HG03432 (cell line): ENCODE measurements around the gene POU2AF2.
A peak's percentile ranks its signal among the peaks of the same experiment; 100 is the strongest.
"Not testable (repeated sequence)": the region's sequence is repeated elsewhere in the genome, so short reads cannot be mapped to it uniquely, and the experiment has no call there.

Source experiments
- ATAC-seq: cut with Tn5 transposase; IDR thresholded peaks from one replicate; pipeline ENCODE4 v1.9.1; 2021; ENCODE audit warnings: mild to moderate bottlenecking, moderate library complexity; ENCODE audit not compliant: unreplicated experiment

POU2AF2 gene

DNA sequence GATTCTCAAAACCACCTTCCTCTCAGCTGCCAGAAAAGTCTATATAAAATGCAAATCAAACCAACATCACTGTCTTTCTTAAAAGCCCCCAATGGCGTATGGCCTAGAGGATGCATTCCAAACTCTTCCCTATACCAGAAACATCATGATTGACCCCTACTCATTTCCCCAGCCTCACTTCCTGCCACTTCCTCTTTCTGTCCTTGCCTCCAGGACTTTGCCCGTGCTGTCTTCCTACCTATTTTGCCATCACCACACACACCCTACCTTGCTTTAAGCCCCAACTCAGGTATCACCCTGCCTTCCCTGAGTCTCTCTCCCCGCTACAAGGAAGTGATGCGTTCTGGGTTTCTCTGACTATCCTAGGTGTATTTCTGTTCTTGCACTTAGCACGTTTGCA is 8.1 kb downstream of the POU2AF2 start:
- ATAC-seq, result no peak

DNA sequence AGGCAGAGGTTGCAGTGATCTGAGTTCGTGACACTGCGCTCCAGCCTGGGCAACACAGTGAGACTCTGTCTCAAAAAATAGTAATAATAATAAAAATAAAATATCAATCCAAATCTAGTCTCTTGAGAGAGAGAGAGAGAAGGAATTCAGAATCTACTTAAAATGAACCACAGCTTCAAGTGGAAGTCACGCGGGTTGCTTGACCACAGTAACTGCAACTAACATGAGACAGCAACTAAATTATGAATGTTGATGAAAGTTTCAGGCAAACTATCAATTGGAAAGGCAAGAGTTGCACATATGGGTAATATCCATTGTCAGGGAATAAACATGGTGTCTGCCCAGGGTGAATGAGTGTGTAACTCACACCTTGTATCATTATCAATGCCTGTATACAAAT is 12.5 kb downstream of the POU2AF2 start:
- ATAC-seq, result no peak

DNA sequence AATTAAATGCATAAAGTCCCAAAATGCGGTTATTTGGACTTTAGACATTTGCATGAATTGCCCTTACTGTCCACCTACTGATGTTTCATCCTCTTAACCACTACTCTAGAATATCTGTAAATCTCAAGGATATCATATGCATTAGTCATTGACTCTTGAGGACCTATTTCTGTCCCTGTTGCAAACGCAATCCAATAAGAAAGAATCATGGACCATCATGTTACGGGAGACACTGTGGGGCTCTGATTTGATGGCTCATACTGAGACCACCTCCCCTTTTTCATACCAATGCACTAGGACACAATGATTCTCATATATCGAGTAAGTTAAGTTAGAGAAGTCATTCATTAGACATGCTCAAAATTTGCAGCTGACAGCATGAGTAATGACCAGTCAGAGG is 14.4 kb downstream of the POU2AF2 start:
- ATAC-seq, result no peak

DNA sequence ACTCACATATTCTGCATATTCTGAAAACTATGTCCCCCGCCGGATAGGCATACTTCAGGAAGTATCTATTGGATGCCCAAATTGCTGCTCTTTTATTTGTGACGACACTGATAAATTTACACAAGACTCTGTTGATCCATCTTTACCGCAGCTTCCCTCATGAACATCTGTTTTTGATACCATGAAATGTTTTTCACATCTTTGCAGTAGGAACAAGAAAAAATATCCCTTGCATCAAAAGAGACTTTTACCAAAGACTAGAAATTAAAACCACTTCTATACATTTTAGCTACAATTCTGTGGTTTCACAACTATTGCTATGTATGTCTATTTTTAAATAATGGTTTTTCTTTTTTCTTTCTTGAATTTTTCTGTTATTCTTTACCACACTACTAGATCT is 15.3 kb downstream of the POU2AF2 start:
- no peak for ATAC-seq

DNA sequence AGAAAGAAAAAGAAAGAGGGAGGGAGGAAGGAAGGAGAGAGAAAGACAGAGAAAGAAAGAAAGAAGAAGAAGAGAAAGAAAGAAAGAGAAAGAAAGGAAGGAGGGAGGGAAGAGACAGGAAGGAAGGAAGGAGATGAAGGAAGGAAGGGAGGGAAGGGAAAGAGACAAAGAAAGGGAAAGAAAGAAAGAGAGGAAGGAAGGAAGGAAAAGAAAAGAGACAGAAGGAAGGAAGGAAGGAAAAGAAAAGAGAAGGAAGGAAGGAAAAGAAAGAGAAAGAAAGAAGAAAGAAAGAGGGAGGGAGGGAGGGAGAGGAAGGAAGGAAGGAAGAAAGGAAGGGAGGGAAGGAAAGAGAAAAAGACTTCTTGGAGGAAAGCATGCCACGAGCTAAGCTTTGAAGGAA is 19.1 kb downstream of the POU2AF2 start:
- ATAC-seq, result no peak

DNA sequence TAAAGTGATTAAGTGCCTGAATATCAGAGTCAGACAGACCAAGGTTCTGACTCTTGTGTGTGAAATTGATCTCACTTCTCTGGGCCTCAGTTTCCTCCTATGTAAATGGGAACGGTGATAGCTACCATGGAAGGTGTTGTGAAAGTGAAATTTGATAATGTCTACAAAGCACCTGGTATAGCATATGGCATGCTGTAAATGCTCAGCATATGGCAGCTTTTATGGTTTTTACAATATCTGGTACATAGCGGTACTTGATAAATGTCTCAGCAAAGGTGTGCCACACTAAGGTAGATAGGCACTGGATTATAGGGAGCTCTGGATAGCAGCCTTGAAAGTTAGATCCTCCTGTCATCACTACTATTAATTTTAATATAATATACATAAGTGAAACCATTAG is 19.9 kb downstream of the POU2AF2 start:
- ATAC-seq, result no peak

DNA sequence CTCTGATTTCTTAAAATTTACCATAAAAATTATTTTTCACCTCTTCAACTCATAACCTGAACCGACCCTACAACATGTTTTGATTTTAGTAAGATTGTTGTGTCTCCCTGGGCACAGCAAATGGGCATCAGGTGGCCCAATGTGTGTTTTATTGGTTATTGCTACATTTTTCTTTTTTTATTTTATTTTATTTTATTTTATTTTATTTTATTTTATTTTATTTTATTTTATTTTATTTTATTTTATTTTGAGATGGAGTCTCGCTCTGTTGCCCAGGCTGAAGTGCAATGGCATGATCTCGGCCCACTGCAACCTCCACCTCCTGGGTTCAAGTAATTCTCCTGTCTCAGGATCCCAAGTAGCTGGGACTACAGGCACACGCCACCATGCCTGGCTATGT is 22.8 kb downstream of the POU2AF2 start:
- not testable (repeated sequence) for ATAC-seq

- no peak for ATAC-seq
Observed at GRCh38 chr11:111269146-111269868, 23.8 kb downstream of the POU2AF2 start.

GRCh38 chr11:111272420-111272819 is 26.9 kb downstream of the POU2AF2 start:
- ATAC-seq, result no peak

DNA sequence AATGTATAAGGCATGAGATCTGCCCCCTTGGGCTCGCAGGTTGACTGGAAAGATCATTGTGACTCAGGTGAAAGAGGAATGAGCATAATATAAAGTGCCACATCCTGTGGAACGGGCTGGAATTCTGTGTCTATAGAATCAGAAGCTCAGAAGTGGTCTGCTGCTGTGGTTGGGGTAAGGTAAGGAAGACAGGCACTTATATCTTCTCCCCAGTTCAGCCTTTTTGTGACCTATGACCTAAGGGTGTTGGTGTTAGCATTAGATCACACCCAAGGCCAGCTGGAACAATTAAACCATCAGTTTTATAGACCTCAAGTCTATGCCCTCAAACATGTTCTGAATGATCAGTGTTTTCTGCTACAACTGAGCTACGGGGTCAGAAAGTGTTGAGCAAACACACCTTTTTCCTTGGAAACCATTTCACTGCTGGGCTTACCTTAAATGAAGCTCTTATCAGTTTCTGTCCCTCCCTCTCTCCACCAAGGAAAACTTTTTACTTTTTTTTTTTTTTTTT is 37.1 kb downstream of the POU2AF2 start:
- ATAC-seq, result no peak

GRCh38 chr11:111283945-111284481 is 38.5 kb downstream of the POU2AF2 start:
- ATAC-seq, result no peak

DNA sequence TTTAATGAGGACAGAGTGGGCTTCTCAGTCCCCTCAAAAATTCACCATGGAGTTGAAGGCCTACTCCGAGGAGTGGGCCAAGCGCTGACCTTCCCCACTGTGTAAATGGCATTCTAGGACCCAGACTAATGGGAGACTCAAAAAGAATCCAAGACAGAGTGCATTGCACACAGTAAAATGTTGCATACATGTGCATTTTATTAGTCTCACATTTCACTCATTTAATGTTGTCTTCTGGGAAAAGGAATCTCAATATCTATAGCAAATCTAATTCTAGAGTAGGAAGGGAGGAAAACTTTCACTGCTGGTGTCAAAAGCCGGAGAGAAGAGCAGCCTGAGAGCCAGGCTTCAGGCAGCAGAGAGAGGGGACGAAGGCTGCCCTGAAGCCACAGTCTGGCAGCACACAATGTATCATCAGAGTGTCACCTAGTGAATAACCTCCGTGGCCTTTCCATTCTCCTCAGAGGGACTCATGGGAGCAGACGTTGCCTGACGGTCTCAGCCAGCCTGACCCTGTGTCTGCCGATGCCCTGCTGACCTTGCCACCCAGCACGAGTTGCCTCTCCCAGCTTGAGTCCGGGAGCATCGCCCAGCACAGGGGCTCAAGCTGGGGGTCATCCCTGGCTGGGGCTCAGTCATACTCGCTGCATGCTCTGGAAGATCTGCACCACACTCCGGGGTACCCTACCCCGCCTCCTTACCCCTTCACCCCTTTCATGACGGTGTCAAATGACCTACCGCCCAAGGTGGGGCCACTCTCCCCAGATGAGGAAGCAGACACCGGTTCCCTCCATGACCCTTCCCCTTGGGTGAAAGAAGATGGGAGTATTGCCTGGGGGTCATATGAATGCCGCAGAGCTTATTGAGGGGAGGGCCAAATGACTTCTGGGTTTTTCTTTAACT is 39.9 kb downstream of the POU2AF2 start:
- ATAC-seq, result no peak

GRCh38 chr11:111291764-111292163 is 46.2 kb downstream of the POU2AF2 start:
- ATAC-seq, result no peak

GRCh38 chr11:111292408-111292807 is 46.9 kb downstream of the POU2AF2 start:
- not testable (repeated sequence) for ATAC-seq

DNA sequence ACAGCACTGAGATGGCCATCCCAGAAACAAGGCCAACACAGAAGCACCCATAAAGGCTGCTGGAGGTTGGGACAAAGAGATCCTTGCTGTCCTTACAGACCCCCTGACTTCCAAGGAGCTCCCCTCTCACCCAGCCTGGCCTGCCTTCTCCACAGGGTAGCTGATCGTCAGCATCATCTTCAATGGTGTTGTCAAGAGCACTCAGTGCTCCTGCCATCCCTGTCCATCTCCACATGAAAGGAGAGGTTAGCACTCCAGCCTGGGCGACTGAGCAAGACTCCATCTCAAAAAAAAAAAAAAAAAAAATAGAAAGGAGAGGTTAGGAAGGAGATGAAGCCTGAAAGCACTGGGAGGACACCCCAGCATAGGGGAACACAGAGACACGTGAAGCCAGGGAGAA is 50.7 kb downstream of the POU2AF2 start:
- no peak for ATAC-seq

- ATAC-seq, result no peak
Observed at GRCh38 chr11:111297696-111298095, 52.2 kb downstream of the POU2AF2 start.

- peak; percentile 31 for ATAC-seq
Observed at GRCh38 chr11:111298413-111299100, 53.0 kb downstream of the POU2AF2 start, which contains the start of gene POU2AF3. Gene POU2AF3 (plus strand): TSS chr11:111298546. CDS start chr11:111298582, 36 bp downstream.

DNA sequence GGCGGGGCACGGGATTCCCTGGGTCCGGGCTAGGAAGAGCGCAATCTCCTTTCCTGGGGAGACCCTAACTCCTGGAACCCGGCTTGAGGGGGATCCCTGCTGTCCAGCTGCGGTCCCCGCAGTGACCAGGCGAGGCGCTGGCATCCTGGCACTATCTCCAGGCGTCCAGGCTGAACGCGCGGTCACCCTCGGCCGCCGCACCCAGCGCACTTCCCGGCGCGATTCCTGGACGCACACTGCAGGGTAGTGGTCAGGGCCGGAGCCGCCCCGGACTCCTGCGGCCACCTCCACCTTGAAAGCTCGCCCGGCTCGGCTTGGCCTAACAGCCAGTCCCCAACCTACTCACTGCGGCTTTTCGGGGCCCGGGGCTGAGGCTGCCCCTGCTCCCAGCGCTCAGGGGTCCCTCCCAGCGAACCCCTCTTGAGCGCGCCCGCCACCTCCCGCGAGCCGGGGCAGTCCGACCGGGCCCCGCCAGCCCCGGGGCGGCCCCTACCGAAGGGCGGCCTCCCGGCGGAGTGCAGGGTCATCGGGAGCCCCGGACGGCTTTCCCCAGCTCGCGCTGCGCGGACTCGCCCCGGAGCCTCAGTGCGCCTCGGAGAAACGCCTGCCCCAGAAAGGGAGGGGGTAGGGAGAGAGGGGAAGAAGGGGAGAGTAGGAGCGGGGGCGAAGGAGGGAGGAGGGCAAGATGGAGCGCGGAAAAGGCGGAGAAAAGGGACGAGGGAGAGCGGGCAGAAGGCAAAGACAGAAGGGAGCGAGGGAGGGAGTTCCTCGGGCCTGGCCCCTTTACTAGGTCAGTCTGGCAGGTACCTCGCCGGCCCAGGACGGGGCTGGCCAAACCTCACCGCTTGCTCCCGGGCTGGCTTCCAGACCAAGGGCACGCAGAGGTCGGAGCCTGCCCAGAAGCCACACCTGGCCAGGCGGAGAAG is 53.8 kb downstream of the POU2AF2 start:
- ATAC-seq, result peak; percentile 74

DNA sequence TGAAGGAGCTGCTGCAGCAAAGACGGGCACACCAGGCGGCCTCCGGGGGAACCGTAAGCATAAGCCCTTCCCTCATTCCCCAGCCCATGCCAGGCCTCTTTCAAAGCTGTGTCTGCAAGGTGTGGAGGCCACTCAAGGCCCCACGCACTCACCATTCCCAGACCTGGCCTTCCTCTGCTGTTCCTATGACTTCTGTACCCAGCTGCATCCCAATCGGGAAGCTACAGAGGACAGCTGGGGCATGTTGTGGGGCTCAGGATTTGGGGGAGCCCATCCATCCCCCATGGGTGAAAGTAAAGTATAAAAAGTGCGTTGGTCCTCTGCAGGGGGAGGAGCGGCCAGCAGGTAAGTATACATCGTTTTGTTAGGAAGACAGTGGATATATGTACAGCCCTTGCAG is 55.0 kb downstream of the POU2AF2 start:
- ATAC-seq, result no peak
